Ovary (tissue), 9 donors: Measurements from ENCODE around the gene KDM2A. TPM values are rescaled to one million over a fixed set of nuclear protein-coding genes. Genes with fewer than 3 reads are reported as not detected.

Experiments
- DNase-seq, 5 donors: peaks; one replicate each; pipeline ENCODE4 v3.0.0-alpha.2; 2019 to 2020
- H3K27ac ChIP-seq, 2 donors: fragments of 200-600 bp; one replicate each; pipeline versions ENCODE4 v1.5.1 to v1.8.0; 2019 to 2022
- H3K27me3 ChIP-seq: fragments of 200-600 bp; one replicate; pipeline ENCODE4 v1.8.0; 2022
- H3K36me3 ChIP-seq: fragments of 200-600 bp; sonication (generic); one replicate; pipeline ENCODE4 v1.5.1; 2019
- H3K4me1 ChIP-seq: one replicate; pipeline ENCODE4 v1.8.1; 2013; ENCODE audit warnings: mild to moderate bottlenecking, moderate library complexity; ENCODE audit not compliant: insufficient read depth
- H3K4me3 ChIP-seq: fragments of 200-600 bp; sonication (generic); one replicate; pipeline ENCODE4 v1.5.1; 2017
- H3K9me3 ChIP-seq, 2 donors: fragments of 200-600 bp in 1 of 2; sonication (generic) in 1 of 2; one replicate each; pipeline versions ENCODE4 v1.5.1 to v1.8.1; 2013 to 2019; ENCODE audit warnings: mild to moderate bottlenecking in 1 of 2, moderate library complexity in 1 of 2
- EP300 ChIP-seq: sonication (generic); formaldehyde crosslinking; IDR thresholded peaks from one replicate; pipeline ENCODE4 v1.6.1; 2017; ENCODE audit warnings: antibody characterized with exemption
- POLR2A ChIP-seq: fragments of 450-650 bp; IDR thresholded peaks from one replicate; pipeline ENCODE4 v1.6.1; 2017; ENCODE audit warnings: antibody characterized with exemption, mild to moderate bottlenecking, moderate library complexity
- WGBS, 3 donors: extraction: QIAGEN DNeasy Blood & Tissue Kit in 1 of 3; methylation state at CpG; one replicate each; pipeline versions ENCODE4 v1.1.5 to v1.1.7; 2013 to 2017; 5-methylcytosine and 5-hydroxymethylcytosine counted together
- intact Hi-C, 4 donors: fragments of 100-400 bp; cut with DNase I; formaldehyde crosslinking; loops; one replicate each; pipeline versions ENCODE4 v1.11.0 to v1.15.1; 2022 to 2023
- polyA plus RNA-seq, 2 donors: library from polyadenylated mRNA; stranded (reverse); fragments of 200-250 nt in 1 of 2; fragments of 350-450 nt in 1 of 2; fragmentation: Illumina TruSeq in 1 of 2; extraction: RNeasy Lipid Tissue Mini Kit (QIAGEN cat#74804) in 1 of 2; gene quantifications; one replicate each; pipeline ENCODE4 v1.2.3, GENCODE V29; 2013 to 2014
- total RNA-seq, 7 donors: library from RNA; depleted of rRNA in 2 of 7; stranded (reverse); fragments of >200 nt in 2 of 7; fragmentation: NEBNext Ultra II Directional in 3 of 7; extraction: Animal tissue kit (Norgen Biotek cat#: 25700) in 3 of 7; gene quantifications; one replicate each; pipeline versions ENCODE4 v1.1.0 to v1.2.4, GENCODE V29; 2016 to 2023
- TF ChIP-seq, protein P1 (sequence below), 3 donors: fragments of 450-650 bp in 2 of 3; fragments of 200-600 bp in 1 of 3; IDR thresholded peaks; one replicate each; pipeline versions ENCODE4 v1.5.1 to v1.8.0; 2016 to 2022; ENCODE audit warnings: antibody characterized with exemption in 3 of 3, mild to moderate bottlenecking in 1 of 3
- donor health status: DM: no; HTN: no; CAD: no; lungs with moderate emphysema.
- donor health status: DM: no; HTN: no; CAD: no.
- donor health status: Bipolar disorder and iron deficiency.
- donor health status: DM: yes; HTN: yes; CAD: no.
- donor health status: DM: no; HTN: no; CAD: no.
- donor health status: DM: yes; HTN: yes; CAD: no.

The KDM2A gene
- total and polyA plus RNA-seq, 9 donors, result 33.5 to 76.9 (median 53.0) TPM

DNA sequence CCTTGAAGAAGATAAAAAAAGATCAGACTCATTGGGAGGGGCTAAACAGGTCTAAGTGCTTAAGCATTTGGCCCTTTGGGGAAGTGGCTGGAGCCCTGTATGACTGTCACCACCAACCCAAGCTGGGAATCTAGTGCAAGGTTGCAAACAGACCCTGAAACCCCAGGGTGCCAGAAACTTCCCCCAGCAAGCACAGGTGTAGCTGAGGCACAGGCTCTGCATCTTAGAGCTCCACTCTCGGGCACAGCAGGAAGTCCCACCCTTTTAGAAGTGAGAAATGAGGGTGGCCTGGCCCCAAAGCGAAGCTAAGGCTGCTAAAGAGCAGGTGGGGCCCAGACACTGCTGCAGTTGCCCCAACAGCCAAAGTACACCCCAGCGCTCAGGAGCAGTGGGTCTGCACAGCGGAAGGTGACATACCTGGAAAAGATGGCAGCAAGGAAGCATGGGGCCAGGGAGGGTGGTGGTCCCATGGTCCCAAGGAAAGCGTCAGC is 5.8 kb upstream of the KDM2A start:
- peak in 1 of 5 donors; percentile 24 for DNase-seq
- no peaks in the 10 kb centered on the region for H3K36me3 ChIP-seq

DNA sequence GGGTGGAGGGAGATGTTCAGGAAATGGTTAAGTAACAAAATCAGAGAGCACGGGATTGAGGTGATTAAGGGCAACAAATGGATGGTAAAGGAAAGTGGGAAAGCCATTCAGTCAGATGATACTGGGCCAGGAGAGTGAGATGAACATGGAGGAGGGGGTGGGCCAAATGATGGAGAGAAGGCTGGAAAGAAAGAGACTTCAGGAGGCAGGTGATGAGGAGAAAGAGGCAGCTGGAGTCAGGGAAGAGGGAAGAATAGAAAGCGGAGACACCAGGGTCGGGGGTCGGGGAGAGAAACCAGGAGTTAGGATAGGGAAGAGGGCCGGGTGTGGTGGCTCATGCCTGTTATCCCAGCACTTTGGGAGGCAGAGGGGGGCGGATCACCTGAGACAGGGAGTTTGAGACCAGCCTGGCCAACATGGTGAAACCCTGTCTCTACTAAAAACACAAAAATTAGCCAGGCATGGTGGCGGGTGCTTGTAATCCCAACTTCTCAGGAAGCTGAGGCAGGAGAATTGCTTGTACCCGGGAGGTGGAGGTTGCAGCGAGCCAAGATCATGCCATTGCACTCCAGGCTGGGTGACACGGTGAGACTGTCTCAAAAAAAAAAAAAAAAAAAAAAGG is 4.7 kb upstream of the KDM2A start:
- no peaks in the 10 kb centered on the region for H3K9me3 ChIP-seq
- DNase-seq, result peak in 1 of 5 donors; percentile 22
- no peaks in the 10 kb centered on the region for H3K36me3 ChIP-seq
- intact Hi-C loops, result loop anchor here in 1 of 4 donors (10.0 kb wide), 1 partner anchor 1230 kb away; the partner anchor contains the start of gene FIBP
- H3K27ac ChIP-seq, result no peak overlapping the region
- peaks cover 4% of the 10 kb centered on the region for H3K4me1 ChIP-seq
- TF ChIP-seq POLR2A (no peak), EP300 (no peak)
- TF ChIP-seq, protein P1, sequence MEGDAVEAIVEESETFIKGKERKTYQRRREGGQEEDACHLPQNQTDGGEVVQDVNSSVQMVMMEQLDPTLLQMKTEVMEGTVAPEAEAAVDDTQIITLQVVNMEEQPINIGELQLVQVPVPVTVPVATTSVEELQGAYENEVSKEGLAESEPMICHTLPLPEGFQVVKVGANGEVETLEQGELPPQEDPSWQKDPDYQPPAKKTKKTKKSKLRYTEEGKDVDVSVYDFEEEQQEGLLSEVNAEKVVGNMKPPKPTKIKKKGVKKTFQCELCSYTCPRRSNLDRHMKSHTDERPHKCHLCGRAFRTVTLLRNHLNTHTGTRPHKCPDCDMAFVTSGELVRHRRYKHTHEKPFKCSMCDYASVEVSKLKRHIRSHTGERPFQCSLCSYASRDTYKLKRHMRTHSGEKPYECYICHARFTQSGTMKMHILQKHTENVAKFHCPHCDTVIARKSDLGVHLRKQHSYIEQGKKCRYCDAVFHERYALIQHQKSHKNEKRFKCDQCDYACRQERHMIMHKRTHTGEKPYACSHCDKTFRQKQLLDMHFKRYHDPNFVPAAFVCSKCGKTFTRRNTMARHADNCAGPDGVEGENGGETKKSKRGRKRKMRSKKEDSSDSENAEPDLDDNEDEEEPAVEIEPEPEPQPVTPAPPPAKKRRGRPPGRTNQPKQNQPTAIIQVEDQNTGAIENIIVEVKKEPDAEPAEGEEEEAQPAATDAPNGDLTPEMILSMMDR (IDR thresholded peaks at IDR 0.05), result no peak
- no peaks in the 10 kb centered on the region for H3K27me3 ChIP-seq
- no peak overlapping the region for H3K4me3 ChIP-seq
- WGBS, 3 donors, result 84 to 90% (median 87%) methylated on average over 10 of the region's 10 CpGs

More for the DNA sequence above, 5.8 kb upstream of the KDM2A start:
- intact Hi-C loops, result loop anchor here in 1 of 4 donors (10.0 kb wide), 1 partner anchor 1228 kb away; the partner anchor contains the start of gene FIBP
- TF ChIP-seq, protein P1 (IDR thresholded peaks at IDR 0.05), result no peak
- TF ChIP-seq POLR2A (no peak), EP300 (no peak)
- 90 to 93% (median 91%) methylated on average over 5 of the region's 5 CpGs for WGBS, 3 donors
- peaks cover 4% of the 10 kb centered on the region for H3K4me1 ChIP-seq
- H3K27me3 ChIP-seq, result no peaks in the 10 kb centered on the region
- H3K9me3 ChIP-seq, result no peaks in the 10 kb centered on the region
- H3K27ac ChIP-seq, result no peak overlapping the region
- H3K4me3 ChIP-seq, result no peak overlapping the region

DNA sequence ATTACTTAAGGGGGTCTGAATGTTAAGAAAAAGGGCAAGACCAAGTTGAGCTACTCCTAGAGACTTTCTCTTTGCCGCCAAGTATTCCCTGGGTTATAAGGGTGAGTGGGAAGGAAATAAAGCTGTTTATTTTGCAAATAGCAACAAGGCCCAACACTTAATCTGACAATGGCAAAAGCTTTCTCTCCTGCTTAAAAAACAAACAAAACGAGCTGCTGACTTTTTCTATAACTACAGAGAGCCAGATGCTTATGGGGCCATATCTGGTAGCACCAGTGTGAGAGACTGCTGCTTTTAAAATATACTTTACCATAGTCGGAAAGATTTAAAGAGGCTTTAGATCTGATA is 2.3 kb upstream of the KDM2A start:
- H3K4me3 ChIP-seq, result no peak overlapping the region
- no peaks in the 10 kb centered on the region for H3K36me3 ChIP-seq
- no peak overlapping the region for H3K27ac ChIP-seq
- DNase-seq, result no peak
- WGBS, 3 donors, result 60 to 72% (median 71%) methylated on average over 3 of the region's 3 CpGs
- H3K9me3 ChIP-seq, result no peaks in the 10 kb centered on the region
- TF ChIP-seq, protein P1 (IDR thresholded peaks at IDR 0.05), result no peak
- no peak for TF ChIP-seq EP300
- intact Hi-C loops, result loop anchor here in 1 of 4 donors (10.0 kb wide), 1 partner anchor 1232 kb away; the partner anchor contains the start of gene FIBP
- H3K27me3 ChIP-seq, result no peaks in the 10 kb centered on the region
- H3K4me1 ChIP-seq, result no peaks in the 10 kb centered on the region

DNA sequence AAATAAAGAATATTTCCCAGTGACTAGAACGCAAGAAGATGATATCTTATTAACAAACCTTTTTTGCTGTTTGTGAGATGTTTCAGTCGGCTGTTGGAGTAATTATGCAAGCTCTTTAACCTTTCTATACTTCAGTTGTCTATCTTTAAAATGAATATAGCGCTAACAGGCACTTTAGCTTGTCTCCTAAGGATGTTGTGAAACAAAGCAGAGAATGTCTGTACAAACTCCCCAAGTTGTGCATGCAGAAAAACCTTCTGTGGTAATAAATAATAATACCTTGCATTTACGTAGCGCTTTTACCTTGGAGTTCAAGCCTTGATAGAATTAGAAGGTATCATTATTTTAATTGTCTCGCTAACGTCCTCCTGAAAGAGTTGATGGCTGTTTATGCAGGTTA is 1.9 kb upstream of the KDM2A start:
- DNase-seq, result no peak

More for the DNA sequence above, 1.9 kb upstream of the KDM2A start:
- Histone ChIP-seq H3K4me1 (peaks cover under 1% of the 10 kb centered on the region), H3K27me3 (no peaks in the 10 kb centered on the region), H3K36me3 (no peaks in the 10 kb centered on the region), H3K27ac (peak overlapping the region; percentile 97 to 98), H3K9me3 (no peaks in the 10 kb centered on the region), H3K4me3 (peak overlapping the region; percentile 98)
- TF ChIP-seq POLR2A, result no peak
- TF ChIP-seq, protein P1 (IDR thresholded peaks at IDR 0.05), result no peak
- no peak for TF ChIP-seq EP300
- intact Hi-C loops, result loop anchor here in 1 of 4 donors (10.0 kb wide), 1 partner anchor 1232 kb away; the partner anchor contains the start of gene FIBP
- WGBS, 3 donors, result 81 to 82% (median 81%) methylated on average over 7 of the region's 7 CpGs
